ENCODE measurements around the gene TBX6. TPM values are rescaled to one million over a fixed set of nuclear protein-coding genes. Genes with fewer than 3 reads are reported as not detected.

TBX6 gene
- total RNA-seq, 1 experiment from 2014 or later: 2.9 TPM

DNA sequence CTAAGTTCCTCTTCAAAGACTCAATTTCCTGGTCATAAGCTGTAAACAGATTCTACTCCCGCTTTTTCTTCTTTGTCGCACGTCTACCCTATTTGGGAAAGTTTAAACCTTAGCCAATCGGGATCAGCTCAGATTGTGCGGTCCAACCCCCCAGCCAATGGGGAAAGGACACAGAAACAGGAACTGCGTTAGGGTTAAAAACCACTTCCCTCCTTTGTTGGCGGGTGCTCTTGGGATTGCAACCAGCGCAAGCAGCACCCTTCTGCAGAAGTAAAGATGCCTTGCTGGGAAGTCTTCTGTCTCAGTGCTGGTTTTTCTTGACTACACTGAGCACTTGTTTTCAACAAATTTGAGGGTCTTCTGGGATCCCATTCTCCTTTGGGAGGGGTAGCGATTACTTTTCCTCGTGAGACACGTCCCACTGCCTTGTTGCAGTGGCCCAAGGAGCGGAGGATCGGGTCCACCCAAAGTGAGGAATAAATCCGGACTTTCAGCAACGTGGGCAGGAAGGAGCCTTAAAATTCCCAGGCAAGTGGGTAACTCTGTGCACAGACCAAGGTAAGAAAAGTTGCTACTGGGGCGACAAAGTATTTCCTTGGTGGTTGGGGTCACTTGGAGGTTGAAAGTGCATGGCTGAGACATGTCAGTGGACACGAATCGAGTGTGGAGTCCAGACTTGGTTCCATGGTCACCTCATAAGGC, 5.3 kb upstream of the TBX6 start:
- Histone ChIP-seq H3K36me3 (replicated peaks; ENCODE audit: control insufficient read depth, insufficient read depth, low read length) (peaks cover 4% of the 10 kb centered on the region), H3K27me3 (ENCODE audit: control insufficient read depth, insufficient read depth, low read length) (no peaks in the 10 kb centered on the region), H3K4me3 (ENCODE audit: insufficient read depth, low read depth, low read length) (peak overlapping the region; percentile 68; the same call in 1 of the 2 replicates)
- no peak for DNase-seq

- Histone ChIP-seq H3K27me3 (ENCODE audit: control insufficient read depth, insufficient read depth, low read length) (no peaks in the 10 kb centered on the region), H3K4me3 (ENCODE audit: insufficient read depth, low read depth, low read length) (peak within 1 kb of the TSS; percentile 68), H3K36me3 (replicated peaks; ENCODE audit: control insufficient read depth, insufficient read depth, low read length) (peaks cover 4% of the 10 kb centered on the region)
- DNase-seq: peak; percentile 100
These were observed 4.6 kb upstream of the TBX6 start, which contains the start of gene YPEL3 for GRCh38 chr16:30096105-30096861. TSS of gene YPEL3 (minus strand) at chr16:30096213. CDS start at chr16:30095482, 731 bp downstream.

GRCh38 chr16:30095166-30096078, 3.7 kb upstream of the TBX6 start:
- Histone ChIP-seq H3K36me3 (replicated peaks; ENCODE audit: control insufficient read depth, insufficient read depth, low read length) (peaks cover 4% of the 10 kb centered on the region), H3K27me3 (ENCODE audit: control insufficient read depth, insufficient read depth, low read length) (no peaks in the 10 kb centered on the region), H3K4me3 (ENCODE audit: insufficient read depth, low read depth, low read length) (peak overlapping the region; percentile 39)
- DNase-seq: peak; percentile 71

DNA sequence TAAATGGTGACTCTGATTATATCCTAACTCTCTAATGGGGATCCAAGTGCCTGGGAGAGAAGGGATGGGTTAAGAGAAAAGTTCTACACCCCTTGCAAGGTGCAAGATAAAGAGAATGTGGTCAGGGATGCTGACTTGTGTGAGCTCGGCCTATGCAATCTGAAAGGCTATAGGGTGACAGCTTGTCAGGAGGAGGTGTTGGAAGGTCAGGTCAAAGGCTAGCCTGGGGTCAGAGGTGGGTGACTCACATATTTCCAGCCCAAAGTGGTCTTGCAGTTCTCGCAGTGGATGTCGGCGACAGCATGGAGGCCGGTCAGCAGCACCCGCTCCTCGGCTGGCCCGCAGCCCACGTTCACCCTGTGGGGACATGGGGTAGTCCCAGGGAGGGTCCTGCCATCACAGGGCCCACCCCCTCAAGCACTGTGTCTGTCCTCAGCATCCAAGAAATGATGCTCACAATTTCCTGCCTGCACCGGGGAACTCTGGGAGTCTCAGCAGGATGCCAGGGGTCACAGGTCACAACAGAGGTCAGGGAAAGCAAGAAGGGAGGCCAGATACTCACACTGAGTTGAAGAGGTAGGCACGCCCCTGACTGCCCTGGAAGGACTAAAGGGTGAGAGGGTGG, 2.9 kb upstream of the TBX6 start:
- no peak overlapping the region for H3K4me3 ChIP-seq (ENCODE audit: insufficient read depth, low read depth, low read length)
- H3K27me3 ChIP-seq (ENCODE audit: control insufficient read depth, insufficient read depth, low read length): no peaks in the 10 kb centered on the region
- peaks cover 3% of the 10 kb centered on the region; the same call in 1 of the 2 replicates for H3K36me3 ChIP-seq (replicated peaks; ENCODE audit: control insufficient read depth, insufficient read depth, low read length)
- DNase-seq: no peak

- DNase-seq: peak; percentile 98
- Histone ChIP-seq H3K27me3 (ENCODE audit: control insufficient read depth, insufficient read depth, low read length) (no peaks in the 10 kb centered on the region), H3K36me3 (replicated peaks; ENCODE audit: control insufficient read depth, insufficient read depth, low read length) (peaks cover 3% of the 10 kb centered on the region; the same call in 1 of the 2 replicates), H3K4me3 (ENCODE audit: insufficient read depth, low read depth, low read length) (peak overlapping the region; percentile 87)
These were observed 768 bp upstream of the TBX6 start for GRCh38 chr16:30092373-30093010.

GRCh38 chr16:30090610-30091331, 953 bp downstream of the TBX6 start:
- H3K36me3 ChIP-seq (replicated peaks; ENCODE audit: control insufficient read depth, insufficient read depth, low read length): peaks cover 3% of the 10 kb centered on the region; the same call in 1 of the 2 replicates
- DNase-seq: no peak
- H3K27me3 ChIP-seq (ENCODE audit: control insufficient read depth, insufficient read depth, low read length): no peaks in the 10 kb centered on the region
- peak overlapping the region; percentile 87 for H3K4me3 ChIP-seq (ENCODE audit: insufficient read depth, low read depth, low read length)

GRCh38 chr16:30088832-30089624, 2.7 kb downstream of the TBX6 start:
- Histone ChIP-seq H3K27me3 (ENCODE audit: control insufficient read depth, insufficient read depth, low read length) (no peaks in the 10 kb centered on the region), H3K4me3 (ENCODE audit: insufficient read depth, low read depth, low read length) (no peak overlapping the region), H3K36me3 (replicated peaks; ENCODE audit: control insufficient read depth, insufficient read depth, low read length) (peaks cover 2% of the 10 kb centered on the region)
- no peak for DNase-seq

DNA sequence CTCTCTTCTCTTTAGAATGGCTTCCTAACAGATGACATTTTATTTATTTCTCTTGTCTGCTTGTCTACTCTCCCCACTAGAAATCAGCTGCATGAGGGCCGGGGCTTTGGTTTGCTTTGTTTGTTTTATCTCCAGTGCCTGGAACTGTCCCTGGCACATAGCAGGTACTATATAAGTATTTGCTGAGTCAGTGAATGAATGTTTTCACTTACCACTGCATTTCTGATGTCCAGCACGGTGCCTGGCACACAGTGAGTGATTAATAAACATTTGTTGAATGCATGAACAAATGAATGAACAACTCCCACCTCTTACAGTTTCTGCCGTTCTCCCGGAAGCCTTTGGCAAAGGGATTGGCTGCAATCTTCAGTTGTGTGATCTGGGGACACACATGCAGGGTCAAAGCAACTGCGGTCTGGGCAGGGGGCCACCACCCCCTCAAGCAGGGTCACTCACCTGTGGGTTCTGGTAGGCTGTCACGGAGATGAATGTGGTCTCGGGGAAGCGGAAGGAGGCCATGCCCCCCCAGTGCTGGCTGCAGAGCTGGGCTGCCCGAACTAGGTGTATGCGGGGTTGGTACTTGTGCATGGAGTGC, 3.4 kb downstream of the TBX6 start:
- no peaks in the 10 kb centered on the region for H3K27me3 ChIP-seq (ENCODE audit: control insufficient read depth, insufficient read depth, low read length)
- DNase-seq: no peak
- no peak overlapping the region for H3K4me3 ChIP-seq (ENCODE audit: insufficient read depth, low read depth, low read length)
- peaks cover 8% of the 10 kb centered on the region for H3K36me3 ChIP-seq (replicated peaks; ENCODE audit: control insufficient read depth, insufficient read depth, low read length)

DNA sequence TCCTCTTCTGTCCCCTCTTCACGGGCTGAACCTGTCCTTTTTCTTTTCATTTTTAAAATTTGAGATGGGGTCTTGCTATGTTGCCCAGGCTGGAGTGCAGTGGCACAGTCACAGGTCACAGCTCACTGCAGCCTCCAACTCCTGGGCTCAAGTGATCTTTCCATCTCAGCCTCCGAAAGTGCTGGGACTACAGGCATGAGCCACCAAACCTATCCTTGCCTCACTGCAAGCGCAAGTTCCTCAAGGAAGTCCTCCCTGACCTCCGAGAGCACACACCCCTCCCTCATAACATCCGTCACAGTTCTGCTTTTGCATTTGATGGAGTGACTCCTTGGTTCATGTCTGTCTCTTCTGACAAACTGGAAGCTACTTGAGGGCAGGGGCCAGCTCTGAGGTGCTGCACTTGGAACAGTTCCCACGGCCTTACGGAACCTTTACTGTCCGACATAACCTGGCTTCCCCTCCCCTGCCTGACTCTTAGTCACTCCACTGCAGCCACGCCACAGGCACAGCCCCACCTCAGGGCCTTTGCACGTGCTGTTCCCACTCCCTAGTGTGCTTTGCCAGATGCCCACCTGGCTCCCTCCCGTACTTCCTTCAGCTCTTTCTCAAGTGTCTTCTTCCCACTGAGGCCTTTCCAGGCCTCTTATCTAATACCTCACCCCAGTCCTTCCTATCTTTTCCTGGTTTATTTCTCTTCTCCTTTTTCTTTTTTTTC, 4.4 kb downstream of the TBX6 start:
- DNase-seq: no peak
- Histone ChIP-seq H3K4me3 (ENCODE audit: insufficient read depth, low read depth, low read length) (no peak overlapping the region), H3K36me3 (replicated peaks; ENCODE audit: control insufficient read depth, insufficient read depth, low read length) (peaks cover 16% of the 10 kb centered on the region), H3K27me3 (ENCODE audit: control insufficient read depth, insufficient read depth, low read length) (no peaks in the 10 kb centered on the region)

- no peak overlapping the region for H3K4me3 ChIP-seq (ENCODE audit: insufficient read depth, low read depth, low read length)
- H3K36me3 ChIP-seq (replicated peaks; ENCODE audit: control insufficient read depth, insufficient read depth, low read length): peaks cover 16% of the 10 kb centered on the region
- no peak for DNase-seq
- H3K27me3 ChIP-seq (ENCODE audit: control insufficient read depth, insufficient read depth, low read length): no peaks in the 10 kb centered on the region
These were observed 5.2 kb downstream of the TBX6 start for GRCh38 chr16:30086291-30087140.

DNA sequence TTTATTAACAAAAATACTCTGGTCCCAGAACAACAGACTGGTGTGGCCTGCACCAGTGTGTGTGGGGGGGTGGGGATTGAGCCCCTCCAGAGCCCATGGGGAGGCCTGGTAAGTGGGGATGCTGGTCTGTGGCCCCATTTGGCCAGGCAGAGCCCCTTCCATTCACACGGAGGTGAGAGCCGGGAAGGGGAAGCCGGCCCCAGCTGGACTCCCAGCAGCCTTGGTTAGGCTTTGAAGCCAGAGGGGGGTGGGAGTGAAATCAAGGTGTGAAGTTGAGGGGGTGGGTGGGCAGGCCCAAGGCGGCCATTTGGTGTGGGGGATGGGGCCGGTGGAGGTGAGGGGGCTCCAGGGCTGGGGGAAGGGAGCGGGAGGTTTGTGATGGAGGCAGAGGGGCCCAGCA, 5.9 kb downstream of the TBX6 start:
- no peak overlapping the region for H3K4me3 ChIP-seq (ENCODE audit: insufficient read depth, low read depth, low read length)
- peaks cover 22% of the 10 kb centered on the region for H3K36me3 ChIP-seq (replicated peaks; ENCODE audit: control insufficient read depth, insufficient read depth, low read length)
- H3K27me3 ChIP-seq (ENCODE audit: control insufficient read depth, insufficient read depth, low read length): no peaks in the 10 kb centered on the region
- no peak for DNase-seq

Data from H7 (cell line).